Adrenal gland (tissue), 5 donors: ENCODE data around the gene CCDC148.

Source experiments
- POLR2A ChIP-seq, 2 donors: fragments of 450-650 bp; IDR thresholded peaks; one replicate each; pipeline ENCODE4 v1.6.1; 2017; ENCODE audit warnings: antibody characterized with exemption in 2 of 2, mild to moderate bottlenecking in 2 of 2, moderate library complexity in 1 of 2
- TF ChIP-seq, protein P1 (sequence below), 6 experiments: fragments of 450-650 bp in 4 of 6; fragments of 200-600 bp in 2 of 6; sonication (generic) in 1 of 6; IDR thresholded peaks; 1 replicate in 5 of 6; 2 replicates in 1 of 6; pipeline versions ENCODE4 v1.5.1 to v1.8.0; 2016 to 2021; ENCODE audit warnings: antibody characterized with exemption in 6 of 6, mild to moderate bottlenecking in 2 of 6, moderate library complexity in 1 of 6
- donor health status: DM: no; HTN: no; CAD: no.

DNA sequence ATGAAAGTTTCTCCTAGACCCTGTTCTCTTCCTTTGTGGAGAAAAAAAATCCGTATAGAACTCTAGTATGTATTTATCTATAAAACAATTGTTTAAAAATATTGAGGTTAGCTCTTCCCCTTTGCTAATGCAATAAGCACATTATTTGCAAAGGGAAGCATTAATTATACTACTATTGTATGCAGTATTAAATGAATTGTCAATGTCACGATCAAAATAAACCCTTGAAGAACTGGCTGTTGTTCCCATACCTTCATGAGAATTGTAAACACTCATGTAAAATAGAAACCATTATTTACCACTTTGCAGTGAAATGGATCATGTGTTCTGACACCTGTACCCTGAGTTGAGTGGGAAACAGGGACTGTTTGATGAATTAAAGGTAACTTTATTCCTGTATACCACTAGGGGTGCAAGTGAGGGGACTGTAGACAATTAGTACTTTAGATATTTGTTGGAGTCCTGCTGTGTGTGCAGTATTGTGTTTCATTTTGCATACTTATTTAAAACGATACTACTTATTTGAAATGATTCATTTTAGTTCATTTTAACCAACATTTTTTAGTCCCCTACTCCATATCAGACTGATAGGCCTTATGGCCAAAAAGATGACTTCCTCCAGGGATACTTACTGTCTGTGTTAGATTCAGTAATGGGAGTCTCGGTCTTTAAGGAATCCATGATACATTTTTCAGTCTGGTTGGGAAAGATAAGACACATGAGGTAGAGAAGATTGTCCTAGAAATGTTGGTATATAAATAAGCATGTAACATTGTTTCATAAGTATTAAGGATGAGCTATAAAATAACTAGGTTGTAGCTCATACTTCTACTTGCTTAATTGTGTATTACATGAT, 8.1 kb upstream of the CCDC148 start:
- TF ChIP-seq, protein P1, sequence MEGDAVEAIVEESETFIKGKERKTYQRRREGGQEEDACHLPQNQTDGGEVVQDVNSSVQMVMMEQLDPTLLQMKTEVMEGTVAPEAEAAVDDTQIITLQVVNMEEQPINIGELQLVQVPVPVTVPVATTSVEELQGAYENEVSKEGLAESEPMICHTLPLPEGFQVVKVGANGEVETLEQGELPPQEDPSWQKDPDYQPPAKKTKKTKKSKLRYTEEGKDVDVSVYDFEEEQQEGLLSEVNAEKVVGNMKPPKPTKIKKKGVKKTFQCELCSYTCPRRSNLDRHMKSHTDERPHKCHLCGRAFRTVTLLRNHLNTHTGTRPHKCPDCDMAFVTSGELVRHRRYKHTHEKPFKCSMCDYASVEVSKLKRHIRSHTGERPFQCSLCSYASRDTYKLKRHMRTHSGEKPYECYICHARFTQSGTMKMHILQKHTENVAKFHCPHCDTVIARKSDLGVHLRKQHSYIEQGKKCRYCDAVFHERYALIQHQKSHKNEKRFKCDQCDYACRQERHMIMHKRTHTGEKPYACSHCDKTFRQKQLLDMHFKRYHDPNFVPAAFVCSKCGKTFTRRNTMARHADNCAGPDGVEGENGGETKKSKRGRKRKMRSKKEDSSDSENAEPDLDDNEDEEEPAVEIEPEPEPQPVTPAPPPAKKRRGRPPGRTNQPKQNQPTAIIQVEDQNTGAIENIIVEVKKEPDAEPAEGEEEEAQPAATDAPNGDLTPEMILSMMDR (IDR thresholded peaks at IDR 0.05): peak; percentile 7 to 49 (median 30)
- TF ChIP-seq POLR2A (IDR thresholded peaks at IDR 0.05): no peak
